DOHH2 (cell line): ENCODE data around the gene OR9Q1.

Experiments used
- H3F3A ChIP-seq: fragments of 200-600 bp; sonication (generic), shearing (Covaris generic); 2 replicates; pipeline ENCODE4 v1.6.0; 2016; ENCODE audit warnings: antibody characterized with exemption, mild to moderate bottlenecking; ENCODE audit not compliant: control insufficient read depth, insufficient read depth
- H3K27ac ChIP-seq: fragments of 200-600 bp; sonication (generic); 2 replicates; pipeline ENCODE4 v1.5.1; 2014; ENCODE audit warnings: low read depth, mild to moderate bottlenecking, low read length, moderate library complexity
- H3K27me3 ChIP-seq: fragments of 200-600 bp; sonication (generic); 2 replicates; pipeline ENCODE4 v1.6.1; 2014; ENCODE audit warnings: mild to moderate bottlenecking, low read length, mixed read lengths; ENCODE audit not compliant: control insufficient read depth
- H3K36me3 ChIP-seq: fragments of 200-600 bp; sonication (generic); 2 replicates; pipeline ENCODE4 v1.6.1; 2014; ENCODE audit warnings: mild to moderate bottlenecking, low read length, moderate library complexity, mixed read lengths; ENCODE audit not compliant: control insufficient read depth
- H3K4me1 ChIP-seq: fragments of 200-600 bp; sonication (generic); 2 replicates; pipeline ENCODE4 v1.6.1; 2014; ENCODE audit warnings: mild to moderate bottlenecking, low read length, mixed read lengths; ENCODE audit not compliant: control insufficient read depth
- H3K4me2 ChIP-seq: fragments of 200-600 bp; sonication (generic); 2 replicates; pipeline ENCODE4 v1.6.0; 2014; ENCODE audit warnings: mild to moderate bottlenecking, low read length, moderate library complexity
- H3K4me3 ChIP-seq: fragments of 200-600 bp; sonication (generic); 2 replicates; pipeline ENCODE4 v1.5.1; 2014; ENCODE audit warnings: mild to moderate bottlenecking, low read length, mixed read lengths
- H3K79me2 ChIP-seq: fragments of 200-600 bp; sonication (generic); 2 replicates; pipeline ENCODE4 v1.6.1; 2014; ENCODE audit warnings: mild to moderate bottlenecking, low read length, mixed read lengths; ENCODE audit not compliant: control insufficient read depth
- H3K9me2 ChIP-seq: fragments of 200-600 bp; sonication (generic); replicated peaks from 2 replicates; pipeline ENCODE4 v1.6.1; 2014; ENCODE audit warnings: mild to moderate bottlenecking, low read length, mixed read lengths; ENCODE audit not compliant: control insufficient read depth
- H3K9me3 ChIP-seq: fragments of 200-600 bp; sonication (generic); 2 replicates; pipeline ENCODE4 v1.6.1; 2014; ENCODE audit warnings: antibody characterized with exemption, low read length, mixed read lengths; ENCODE audit not compliant: control insufficient read depth, insufficient read depth
- H4K20me1 ChIP-seq: fragments of 200-600 bp; sonication (generic); 2 replicates; pipeline ENCODE4 v1.6.0; 2014; ENCODE audit warnings: low read depth, mild to moderate bottlenecking, antibody characterized with exemption, low read length, moderate library complexity; ENCODE audit not compliant: control insufficient read depth, insufficient read depth
- CTCF ChIP-seq: fragments of 200-600 bp; sonication (generic); IDR thresholded peaks from one replicate; pipeline ENCODE4 v1.5.1; 2014; ENCODE audit warnings: antibody characterized with exemption, mild to moderate bottlenecking, low read depth, low read length; ENCODE audit not compliant: poor library complexity, severe bottlenecking
- EZH2phosphoT487 ChIP-seq: fragments of 200-600 bp; sonication (generic); IDR thresholded peaks from 2 replicates; pipeline ENCODE4 v1.6.1; 2017; ENCODE audit warnings: borderline replicate concordance, mild to moderate bottlenecking, antibody characterized with exemption, low read length, moderate library complexity, mixed read lengths

The OR9Q1 gene

DNA sequence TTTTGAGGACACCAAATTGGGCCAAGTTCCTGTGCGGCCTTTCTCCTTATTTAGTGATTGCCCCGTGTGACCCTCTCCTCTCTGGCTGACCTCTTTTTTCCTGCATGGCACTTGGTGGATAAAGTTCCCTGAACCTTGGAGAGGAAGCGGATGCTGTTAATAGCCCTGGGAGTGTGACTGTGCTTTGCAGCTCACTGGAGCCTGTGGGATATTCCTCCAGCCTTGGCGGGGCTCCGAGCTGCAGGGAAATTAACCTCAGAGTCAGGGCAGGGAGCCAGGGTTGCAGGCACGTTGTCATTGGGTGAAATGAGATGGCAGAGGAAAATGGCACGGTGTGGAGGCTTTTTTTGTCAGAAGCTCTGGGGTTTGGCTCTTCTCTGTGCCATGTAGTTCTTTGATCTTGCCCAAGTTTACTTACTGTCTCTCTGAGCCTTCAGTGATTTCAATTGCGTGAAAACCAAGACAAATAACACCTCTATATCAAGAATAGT is 965 bp downstream of the OR9Q1 start:
- H3K9me3 ChIP-seq: no peaks in the 10 kb centered on the region
- no peak overlapping the region for H3K4me3 ChIP-seq
- no peak overlapping the region for H3K4me2 ChIP-seq
- no peaks in the 10 kb centered on the region for H3F3A ChIP-seq
- no peaks in the 10 kb centered on the region for H3K9me2 ChIP-seq
- H3K27ac ChIP-seq: no peak overlapping the region
- no peaks in the 10 kb centered on the region for H3K27me3 ChIP-seq
- no peaks in the 10 kb centered on the region for H3K4me1 ChIP-seq
- no peaks in the 10 kb centered on the region for H4K20me1 ChIP-seq
- no peaks in the 10 kb centered on the region for H3K79me2 ChIP-seq
- no peaks in the 10 kb centered on the region for H3K36me3 ChIP-seq
- no peak for TF ChIP-seq EZH2phosphoT487
- no peak for TF ChIP-seq CTCF

DNA sequence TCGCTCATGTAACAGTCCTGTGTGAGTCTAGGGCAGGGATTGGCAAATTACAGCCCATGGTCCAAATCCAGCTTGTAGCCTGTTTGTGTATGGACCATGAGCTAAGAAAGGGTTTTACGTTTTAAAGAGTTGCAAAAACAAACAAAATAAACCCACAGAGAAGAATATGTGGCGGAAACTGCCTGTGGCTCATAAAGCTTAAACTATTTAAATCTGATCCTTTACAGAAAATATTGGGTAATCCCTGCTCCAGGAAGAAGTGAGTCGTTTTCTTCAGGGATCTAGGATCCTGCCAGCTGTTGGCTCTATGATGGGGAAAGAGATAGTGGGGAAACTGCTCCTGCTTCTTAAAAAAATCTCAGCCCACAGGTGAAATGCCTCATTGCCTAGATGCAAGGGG is 3.7 kb downstream of the OR9Q1 start:
- H3K9me2 ChIP-seq: no peaks in the 10 kb centered on the region
- H3K4me1 ChIP-seq: no peaks in the 10 kb centered on the region
- no peak overlapping the region for H3K4me2 ChIP-seq
- no peaks in the 10 kb centered on the region for H3K9me3 ChIP-seq
- no peak overlapping the region for H3K27ac ChIP-seq
- no peaks in the 10 kb centered on the region for H3F3A ChIP-seq
- no peaks in the 10 kb centered on the region for H3K36me3 ChIP-seq
- no peak overlapping the region for H3K4me3 ChIP-seq
- no peaks in the 10 kb centered on the region for H4K20me1 ChIP-seq
- no peaks in the 10 kb centered on the region for H3K79me2 ChIP-seq
- TF ChIP-seq CTCF: no peak
- TF ChIP-seq EZH2phosphoT487: no peak
- no peaks in the 10 kb centered on the region for H3K27me3 ChIP-seq

GRCh38 chr11:58028687-58029411 is 5.2 kb downstream of the OR9Q1 start:
- no peaks in the 10 kb centered on the region for H3K36me3 ChIP-seq
- H3K9me3 ChIP-seq: no peaks in the 10 kb centered on the region
- H3K4me1 ChIP-seq: no peaks in the 10 kb centered on the region
- no peak for TF ChIP-seq EZH2phosphoT487
- no peak for TF ChIP-seq CTCF
- H3K9me2 ChIP-seq: no peaks in the 10 kb centered on the region
- H3K27me3 ChIP-seq: no peaks in the 10 kb centered on the region
- no peak overlapping the region for H3K4me3 ChIP-seq
- no peaks in the 10 kb centered on the region for H3K79me2 ChIP-seq
- no peaks in the 10 kb centered on the region for H4K20me1 ChIP-seq
- H3K27ac ChIP-seq: no peak overlapping the region
- H3K4me2 ChIP-seq: no peak overlapping the region
- H3F3A ChIP-seq: no peaks in the 10 kb centered on the region
